HG02885 (cell line): ENCODE measurements around the gene CACNA1F.

Experiments used
- ATAC-seq: cut with Tn5 transposase; IDR thresholded peaks from one replicate; pipeline ENCODE4 v1.9.1; 2021; ENCODE audit warnings: mild to moderate bottlenecking; ENCODE audit not compliant: unreplicated experiment, poor library complexity

Gene CACNA1F

GRCh38 chrX:49231333-49232000 lies 1.7 kb downstream of the CACNA1F start:
- ATAC-seq: no peak

- ATAC-seq: peak; percentile 68
Measured at GRCh38 chrX:49230500-49231232, 2.5 kb downstream of the CACNA1F start.

GRCh38 chrX:49228185-49228584 lies 5.0 kb downstream of the CACNA1F start:
- no peak for ATAC-seq

- ATAC-seq: no peak
Measured at GRCh38 chrX:49227726-49228125, 5.4 kb downstream of the CACNA1F start.

GRCh38 chrX:49226946-49227345 lies 6.2 kb downstream of the CACNA1F start:
- no peak for ATAC-seq

- ATAC-seq: no peak
Measured at GRCh38 chrX:49225858-49226257, 7.3 kb downstream of the CACNA1F start.

GRCh38 chrX:49221868-49222267 lies 11.3 kb downstream of the CACNA1F start:
- no peak for ATAC-seq

- ATAC-seq: no peak
Measured at GRCh38 chrX:49220100-49220499, 13.0 kb downstream of the CACNA1F start.

GRCh38 chrX:49214996-49215526 lies 18.1 kb downstream of the CACNA1F start:
- no peak for ATAC-seq

GRCh38 chrX:49214416-49214815 lies 18.7 kb downstream of the CACNA1F start:
- no peak for ATAC-seq

- ATAC-seq: no peak
Measured at GRCh38 chrX:49212861-49213260, 20.3 kb downstream of the CACNA1F start.

GRCh38 chrX:49212209-49212608 lies 20.9 kb downstream of the CACNA1F start:
- no peak for ATAC-seq

GRCh38 chrX:49211074-49211473 lies 22.1 kb downstream of the CACNA1F start:
- no peak for ATAC-seq

- ATAC-seq: no peak
Measured at GRCh38 chrX:49210406-49210805, 22.7 kb downstream of the CACNA1F start.

GRCh38 chrX:49209434-49210251 lies 23.5 kb downstream of the CACNA1F start:
- no peak for ATAC-seq

GRCh38 chrX:49208399-49208798 lies 24.7 kb downstream of the CACNA1F start:
- no peak for ATAC-seq

GRCh38 chrX:49206543-49206942 lies 26.6 kb downstream of the CACNA1F start:
- no peak for ATAC-seq

GRCh38 chrX:49205443-49205842 lies 27.7 kb downstream of the CACNA1F start:
- no peak for ATAC-seq

GRCh38 chrX:49204709-49205108 lies 28.4 kb downstream of the CACNA1F start:
- no peak for ATAC-seq

- no peak for ATAC-seq
Measured at GRCh38 chrX:49204017-49204416, 29.1 kb downstream of the CACNA1F start.

- ATAC-seq: no peak
Measured at GRCh38 chrX:49203536-49203935, 29.6 kb downstream of the CACNA1F start.
